Measurements from ENCODE around the gene CTXND1.

Gene CTXND1

DNA sequence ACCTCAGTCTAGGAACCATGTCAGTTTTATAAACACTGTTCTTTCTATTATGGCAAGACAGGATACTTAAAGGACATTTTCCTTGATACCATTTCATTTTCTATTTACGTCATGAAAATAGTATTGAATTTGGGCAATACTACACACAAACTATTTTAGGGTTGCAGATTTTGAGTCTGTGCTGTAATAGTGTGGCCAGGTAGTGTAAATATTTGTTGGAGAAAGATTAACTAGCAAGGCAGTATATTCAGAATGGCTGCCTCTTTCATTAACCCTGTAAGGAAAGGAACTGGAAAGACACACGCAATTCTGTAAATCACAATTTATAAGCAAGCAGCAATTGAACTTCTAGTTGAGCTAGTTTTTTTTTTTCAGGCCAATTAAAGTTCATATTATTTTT lies 2.0 kb downstream of the CTXND1 start:
- H3K36me3 ChIP-seq (ENCODE audit: insufficient read depth, low read length) = no peaks in the 10 kb centered on the region
- H3K9me3 ChIP-seq (ENCODE audit: low read depth, low read length) = no peaks in the 10 kb centered on the region
- TF ChIP-seq EZH2 (IDR thresholded peaks at IDR 0.05) = no peak
- TF ChIP-seq POLR2AphosphoS5 (IDR thresholded peaks at IDR 0.05; ENCODE audit: borderline replicate concordance, low read depth, low read length) = no peak
- TF ChIP-seq FOXP2 (optimal IDR thresholded peaks at IDR 0.05; ENCODE audit: control extremely low read depth, extremely low read length, insufficient read depth) = no peak

GRCh38 chr15:80247320-80247719 lies 4.7 kb downstream of the CTXND1 start:
- Histone ChIP-seq H3K36me3 (ENCODE audit: insufficient read depth, low read length) (no peaks in the 10 kb centered on the region), H3K9ac (ENCODE audit: insufficient read length) (no peak overlapping the region), H3K4me3 (no peak overlapping the region), H3K9me3 (ENCODE audit: low read depth, low read length) (no peaks in the 10 kb centered on the region), H3K27ac (no peak overlapping the region)
- TF ChIP-seq POLR2AphosphoS5 (IDR thresholded peaks at IDR 0.05; ENCODE audit: borderline replicate concordance, low read depth, low read length) (no peak), FOXP2 (optimal IDR thresholded peaks at IDR 0.05; ENCODE audit: control extremely low read depth, extremely low read length, insufficient read depth) (no peak), EZH2 (IDR thresholded peaks at IDR 0.05) (no peak)
- no peak for DNase-seq (ENCODE audit: low read depth, low spot score)

More for the DNA sequence above, 2.0 kb downstream of the CTXND1 start:
- no peak for DNase-seq (ENCODE audit: low read depth, low spot score)
- Histone ChIP-seq H3K9ac (ENCODE audit: insufficient read length) (no peak overlapping the region), H3K27ac (no peak overlapping the region), H3K4me3 (no peak overlapping the region)

- no peak overlapping the region for H3K27ac ChIP-seq
- H3K9ac ChIP-seq (ENCODE audit: insufficient read length) = no peak overlapping the region
- no peaks in the 10 kb centered on the region for H3K9me3 ChIP-seq (ENCODE audit: low read depth, low read length)
- DNase-seq (ENCODE audit: low read depth, low spot score) = no peak
- no peaks in the 10 kb centered on the region for H3K36me3 ChIP-seq (ENCODE audit: insufficient read depth, low read length)
- TF ChIP-seq POLR2AphosphoS5 (IDR thresholded peaks at IDR 0.05; ENCODE audit: borderline replicate concordance, low read depth, low read length) (no peak), EZH2 (IDR thresholded peaks at IDR 0.05) (no peak), FOXP2 (optimal IDR thresholded peaks at IDR 0.05; ENCODE audit: control extremely low read depth, extremely low read length, insufficient read depth) (no peak)
- no peak overlapping the region for H3K4me3 ChIP-seq
These were observed 5.6 kb downstream of the CTXND1 start for GRCh38 chr15:80246425-80246894.

DNA sequence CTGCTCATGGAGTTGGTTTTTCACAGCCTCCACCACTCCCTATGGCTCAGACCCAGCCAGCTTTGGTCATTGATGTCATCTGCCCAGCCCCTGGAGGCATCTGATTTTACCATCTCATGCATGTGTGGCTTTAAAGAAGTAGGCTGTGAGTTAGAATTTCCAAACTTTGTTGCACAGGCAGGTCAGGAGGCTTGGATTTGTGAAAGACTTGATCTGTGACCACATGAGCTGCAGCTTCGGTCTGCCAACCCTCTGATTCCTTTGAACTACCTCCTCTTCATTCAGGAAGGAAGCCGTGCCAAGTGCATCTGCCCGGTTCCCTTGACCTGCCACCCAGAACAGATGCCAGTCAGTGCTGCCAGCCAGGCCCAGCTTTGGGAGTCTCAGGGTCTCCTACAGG lies 9.2 kb downstream of the CTXND1 start:
- Histone ChIP-seq H3K9ac (ENCODE audit: insufficient read length) (no peak overlapping the region), H3K4me3 (no peak overlapping the region), H3K36me3 (ENCODE audit: insufficient read depth, low read length) (no peaks in the 10 kb centered on the region), H3K27ac (no peak overlapping the region), H3K9me3 (ENCODE audit: low read depth, low read length) (no peaks in the 10 kb centered on the region)
- TF ChIP-seq FOXP2 (optimal IDR thresholded peaks at IDR 0.05; ENCODE audit: control extremely low read depth, extremely low read length, insufficient read depth) = no peak
- TF ChIP-seq EZH2 (IDR thresholded peaks at IDR 0.05) = no peak
- no peak for TF ChIP-seq POLR2AphosphoS5 (IDR thresholded peaks at IDR 0.05; ENCODE audit: borderline replicate concordance, low read depth, low read length)
- no peak for DNase-seq (ENCODE audit: low read depth, low spot score)

- no peaks in the 10 kb centered on the region for H3K36me3 ChIP-seq (ENCODE audit: insufficient read depth, low read length)
- DNase-seq (ENCODE audit: low read depth, low spot score) = no peak
- no peak overlapping the region for H3K27ac ChIP-seq
- no peak overlapping the region for H3K4me3 ChIP-seq
- H3K9me3 ChIP-seq (ENCODE audit: low read depth, low read length) = no peaks in the 10 kb centered on the region
- TF ChIP-seq EZH2 (IDR thresholded peaks at IDR 0.05) = no peak
- TF ChIP-seq POLR2AphosphoS5 (IDR thresholded peaks at IDR 0.05; ENCODE audit: borderline replicate concordance, low read depth, low read length) = no peak
- TF ChIP-seq FOXP2 (optimal IDR thresholded peaks at IDR 0.05; ENCODE audit: control extremely low read depth, extremely low read length, insufficient read depth) = no peak
- no peak overlapping the region for H3K9ac ChIP-seq (ENCODE audit: insufficient read length)
These were observed 9.8 kb downstream of the CTXND1 start for GRCh38 chr15:80242132-80242769.

GRCh38 chr15:80241508-80241907 lies 10.5 kb downstream of the CTXND1 start:
- Histone ChIP-seq H3K9ac (ENCODE audit: insufficient read length) (no peak overlapping the region), H3K4me3 (no peak overlapping the region), H3K9me3 (ENCODE audit: low read depth, low read length) (no peaks in the 10 kb centered on the region), H3K36me3 (ENCODE audit: insufficient read depth, low read length) (no peaks in the 10 kb centered on the region), H3K27ac (no peak overlapping the region)
- DNase-seq (ENCODE audit: low read depth, low spot score) = no peak
- TF ChIP-seq EZH2 (IDR thresholded peaks at IDR 0.05) (no peak), POLR2AphosphoS5 (IDR thresholded peaks at IDR 0.05; ENCODE audit: borderline replicate concordance, low read depth, low read length) (no peak), FOXP2 (optimal IDR thresholded peaks at IDR 0.05; ENCODE audit: control extremely low read depth, extremely low read length, insufficient read depth) (no peak)

GRCh38 chr15:80240276-80240675 lies 11.7 kb downstream of the CTXND1 start:
- H3K27ac ChIP-seq = no peak overlapping the region
- H3K9ac ChIP-seq (ENCODE audit: insufficient read length) = no peak overlapping the region
- H3K4me3 ChIP-seq = no peak overlapping the region
- no peaks in the 10 kb centered on the region for H3K9me3 ChIP-seq (ENCODE audit: low read depth, low read length)
- H3K36me3 ChIP-seq (ENCODE audit: insufficient read depth, low read length) = no peaks in the 10 kb centered on the region
- DNase-seq (ENCODE audit: low read depth, low spot score) = no peak
- TF ChIP-seq EZH2 (IDR thresholded peaks at IDR 0.05) (no peak), POLR2AphosphoS5 (IDR thresholded peaks at IDR 0.05; ENCODE audit: borderline replicate concordance, low read depth, low read length) (no peak), FOXP2 (optimal IDR thresholded peaks at IDR 0.05; ENCODE audit: control extremely low read depth, extremely low read length, insufficient read depth) (no peak)

DNA sequence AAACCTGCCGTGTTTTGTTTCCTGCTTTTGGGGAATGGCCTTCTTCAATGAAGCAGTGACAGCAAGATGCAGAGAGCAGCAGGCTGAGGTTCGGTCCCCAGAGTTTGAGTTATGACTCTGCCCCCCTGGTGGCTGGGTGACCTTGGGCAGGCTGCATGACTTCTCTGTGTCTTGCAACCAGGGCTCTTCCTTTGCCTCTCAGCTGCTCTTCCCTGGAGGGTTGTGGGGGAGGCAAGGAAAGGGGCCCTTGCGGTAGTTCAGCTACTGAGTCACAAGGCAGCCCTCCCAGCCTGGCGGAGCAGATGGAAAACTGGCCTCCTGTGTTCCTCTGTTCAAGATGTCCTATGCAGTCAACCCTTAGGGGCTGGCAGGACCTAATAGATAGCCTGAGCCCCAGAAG lies 17.1 kb downstream of the CTXND1 start:
- TF ChIP-seq FOXP2 (optimal IDR thresholded peaks at IDR 0.05; ENCODE audit: control extremely low read depth, extremely low read length, insufficient read depth) (no peak), POLR2AphosphoS5 (IDR thresholded peaks at IDR 0.05; ENCODE audit: borderline replicate concordance, low read depth, low read length) (no peak), EZH2 (IDR thresholded peaks at IDR 0.05) (no peak)
- Histone ChIP-seq H3K9me3 (ENCODE audit: low read depth, low read length) (no peaks in the 10 kb centered on the region), H3K4me3 (no peak overlapping the region), H3K36me3 (ENCODE audit: insufficient read depth, low read length) (no peaks in the 10 kb centered on the region), H3K27ac (no peak overlapping the region), H3K9ac (ENCODE audit: insufficient read length) (no peak overlapping the region)
- no peak for DNase-seq (ENCODE audit: low read depth, low spot score)

DNA sequence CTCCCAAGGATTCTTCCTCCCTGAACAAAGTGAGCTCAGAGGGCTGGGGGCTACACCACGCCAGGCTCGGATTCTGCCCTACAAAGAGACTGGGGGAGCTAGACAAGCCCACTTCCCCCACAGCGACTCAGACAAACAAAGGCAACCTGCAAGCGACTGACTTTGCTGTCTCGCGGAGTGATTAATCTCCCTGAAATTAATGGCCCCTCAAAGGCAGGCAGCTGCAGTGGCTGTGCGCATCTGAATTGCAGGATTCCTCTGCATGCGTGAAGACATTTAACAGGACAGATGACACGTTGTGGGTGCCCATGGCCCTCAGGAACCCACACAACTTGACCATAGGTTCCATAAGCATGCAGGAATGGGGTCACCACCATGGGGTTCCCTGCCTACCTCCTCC lies 18.4 kb downstream of the CTXND1 start:
- no peak for DNase-seq (ENCODE audit: low read depth, low spot score)
- Histone ChIP-seq H3K9ac (ENCODE audit: insufficient read length) (no peak overlapping the region), H3K4me3 (no peak overlapping the region), H3K9me3 (ENCODE audit: low read depth, low read length) (no peaks in the 10 kb centered on the region), H3K36me3 (ENCODE audit: insufficient read depth, low read length) (no peaks in the 10 kb centered on the region), H3K27ac (no peak overlapping the region)
- no peak for TF ChIP-seq EZH2 (IDR thresholded peaks at IDR 0.05)
- TF ChIP-seq POLR2AphosphoS5 (IDR thresholded peaks at IDR 0.05; ENCODE audit: borderline replicate concordance, low read depth, low read length) = no peak
- no peak for TF ChIP-seq FOXP2 (optimal IDR thresholded peaks at IDR 0.05; ENCODE audit: control extremely low read depth, extremely low read length, insufficient read depth)

All from SK-N-MC (cell line).